Measurements from ENCODE around the gene E4F1. TPM values are rescaled to one million over a fixed set of nuclear protein-coding genes. Genes with fewer than 3 reads are reported as not detected.

E4F1 gene
- total RNA-seq, 1 experiment from 2014 or later: 49.0 TPM

GRCh38 chr16:2194852-2195321 is 28.5 kb upstream of the E4F1 start:
- ChIA-PET POLR2A (ENCODE audit: unreplicated experiment) (no interaction called here), CTCF (interaction anchor here (0.5 to 1.4 kb wide), 6 partner anchors 31 to 72 kb away, joined by 3 to 18 read pairs (median 3); partner anchors contain the start of gene ECI1)
- Histone ChIP-seq H3K27me3 (ENCODE audit: low read length) (no peaks in the 10 kb centered on the region), H3K9me3 (ENCODE audit: low read length) (no peaks in the 10 kb centered on the region), H3K4me1 (ENCODE audit: insufficient read depth, low read length) (peaks cover 12% of the 10 kb centered on the region; the same call in 1 of the 2 replicates), H3K79me2 (ENCODE audit: low read length) (no peaks in the 10 kb centered on the region), H3K4me2 (ENCODE audit: low read length) (peak overlapping the region; percentile 79), H3K27ac (ENCODE audit: low read length) (no peak overlapping the region), H3K9me2 (replicated peaks; ENCODE audit: low read length) (no peaks in the 10 kb centered on the region), H3K36me3 (ENCODE audit: low read depth, low read length) (no peaks in the 10 kb centered on the region), H4K20me1 (ENCODE audit: low read length) (no peaks in the 10 kb centered on the region), H3K4me3 (ENCODE audit: low read length) (peak overlapping the region; percentile 59; the same call in 1 of the 2 replicates), H3K9ac (ENCODE audit: low read length) (no peak overlapping the region), H3F3A (ENCODE audit: low read length, unreplicated experiment) (no peaks in the 10 kb centered on the region), H2AFZ (ENCODE audit: low read length) (peak overlapping the region; percentile 32; the same call in 1 of the 2 replicates)
- ATAC-seq: peak; percentile 81
- DNase-seq: peak; percentile 64
- BruUV-seq (replicated peaks): no TSS peak
- TF ChIP-seq EZH2phosphoT487 (IDR thresholded peaks at IDR 0.05; ENCODE audit: borderline replicate concordance, low read length) (no peak), CTCF (conservative IDR thresholded peaks at IDR 0.05; ENCODE audit: low read depth, low read length) (peak; percentile 57)
- intact Hi-C loops (cut with micrococcal nuclease): no loop called here

DNA sequence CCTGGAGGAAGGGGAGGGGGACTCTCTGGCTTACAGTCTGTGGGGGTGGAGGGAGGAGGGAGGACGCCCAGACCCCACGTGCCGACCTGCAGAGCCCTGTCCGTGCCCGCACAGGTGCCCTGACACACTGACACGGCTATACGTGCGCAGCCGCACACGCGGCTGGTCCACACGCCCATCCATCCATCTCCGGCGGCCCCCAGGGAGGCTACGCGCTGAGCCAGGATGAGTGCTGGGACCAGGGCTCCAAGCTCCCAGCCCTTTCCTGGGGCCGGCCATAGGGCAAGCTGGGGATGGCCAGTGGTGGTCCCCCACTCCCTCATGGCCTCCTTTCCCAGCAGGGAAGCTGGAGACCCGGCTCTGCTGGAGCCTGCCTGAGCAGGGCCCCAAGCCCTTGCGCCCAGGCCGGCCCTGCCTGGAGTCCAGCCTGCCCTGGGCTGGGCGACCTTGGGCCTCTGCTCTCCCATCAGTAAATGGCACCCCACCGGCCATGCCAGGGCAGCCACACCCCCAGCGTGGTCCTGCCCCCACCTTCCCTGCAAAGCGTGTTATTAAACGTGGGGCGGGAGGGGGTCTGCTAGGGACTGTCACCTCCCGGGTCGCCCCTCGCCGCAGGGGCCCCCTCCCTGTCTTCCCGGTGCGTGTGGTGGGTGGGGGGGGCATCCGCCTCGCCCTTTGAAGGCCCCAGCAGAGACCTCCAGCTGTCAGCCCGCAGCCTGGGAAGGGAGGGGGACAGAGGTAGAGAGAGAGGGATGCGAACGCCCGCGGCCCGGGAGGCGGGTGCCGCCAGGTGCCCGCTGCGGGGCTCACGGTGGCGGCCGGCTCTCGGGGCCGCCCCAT is 27.8 kb upstream of the E4F1 start:
- CTCF ChIA-PET: interaction anchor here (0.7 to 1.4 kb wide), 4 partner anchors 11 to 55 kb away, joined by 3 to 18 read pairs (median 4); partner anchors contain the start of gene ECI1
- Histone ChIP-seq H3K36me3 (ENCODE audit: low read depth, low read length) (no peaks in the 10 kb centered on the region), H4K20me1 (ENCODE audit: low read length) (no peaks in the 10 kb centered on the region), H3K9ac (ENCODE audit: low read length) (no peak overlapping the region), H3K27ac (ENCODE audit: low read length) (no peak overlapping the region), H2AFZ (ENCODE audit: low read length) (peak overlapping the region; percentile 34; the same call in 1 of the 2 replicates), H3K9me3 (ENCODE audit: low read length) (no peaks in the 10 kb centered on the region), H3K9me2 (replicated peaks; ENCODE audit: low read length) (no peaks in the 10 kb centered on the region), H3K4me3 (ENCODE audit: low read length) (peak overlapping the region; percentile 59), H3K79me2 (ENCODE audit: low read length) (no peaks in the 10 kb centered on the region), H3K27me3 (ENCODE audit: low read length) (no peaks in the 10 kb centered on the region), H3F3A (ENCODE audit: low read length, unreplicated experiment) (no peaks in the 10 kb centered on the region), H3K4me1 (ENCODE audit: insufficient read depth, low read length) (peaks cover 12% of the 10 kb centered on the region; the same call in 1 of the 2 replicates), H3K4me2 (ENCODE audit: low read length) (peak overlapping the region; percentile 79)
- intact Hi-C loops (cut with micrococcal nuclease): no loop called here
- BruUV-seq (replicated peaks): no TSS peak
- DNase-seq (no peak), ATAC-seq (peak; percentile 29)
- POLR2A ChIA-PET (ENCODE audit: unreplicated experiment): no interaction called here
- no peak for TF ChIP-seq EZH2 (IDR thresholded peaks at IDR 0.05; ENCODE audit: low read length, unreplicated experiment)

GRCh38 chr16:2196162-2196980 is 27.0 kb upstream of the E4F1 start, which contains the start of gene CASKIN1:
TSS of gene CASKIN1 (minus strand) at chr16:2196605. CDS start at chr16:2196432, 173 bp downstream.
- Histone ChIP-seq H2AFZ (ENCODE audit: low read length) (peak within 1 kb of the TSS; percentile 34; the same call in 1 of the 2 replicates), H3K79me2 (ENCODE audit: low read length) (no peaks in the 10 kb centered on the region), H3K36me3 (ENCODE audit: low read depth, low read length) (no peaks in the 10 kb centered on the region), H3K27ac (ENCODE audit: low read length) (no peak within 1 kb of the TSS), H4K20me1 (ENCODE audit: low read length) (no peaks in the 10 kb centered on the region), H3F3A (ENCODE audit: low read length, unreplicated experiment) (no peaks in the 10 kb centered on the region), H3K9me2 (replicated peaks; ENCODE audit: low read length) (no peaks in the 10 kb centered on the region), H3K4me3 (ENCODE audit: low read length) (peak within 1 kb of the TSS; percentile 59), H3K9ac (ENCODE audit: low read length) (no peak within 1 kb of the TSS), H3K27me3 (ENCODE audit: low read length) (no peaks in the 10 kb centered on the region), H3K9me3 (ENCODE audit: low read length) (no peaks in the 10 kb centered on the region), H3K4me1 (ENCODE audit: insufficient read depth, low read length) (peaks cover 12% of the 10 kb centered on the region; the same call in 1 of the 2 replicates), H3K4me2 (ENCODE audit: low read length) (peak within 1 kb of the TSS; percentile 79)
- ChIA-PET POLR2A (ENCODE audit: unreplicated experiment) (no interaction called here), CTCF (interaction anchor here (0.7 kb wide), 1 partner anchor 10 kb away, joined by 4 read pairs; no protein-coding TSS in a partner anchor)
- intact Hi-C loops (cut with micrococcal nuclease): no loop called here
- ATAC-seq (peak; percentile 37), DNase-seq (peak; percentile 14)
- no peak for TF ChIP-seq CTCF (conservative IDR thresholded peaks at IDR 0.05; ENCODE audit: low read depth, low read length)
- TF ChIP-seq EZH2 (IDR thresholded peaks at IDR 0.05; ENCODE audit: low read length, unreplicated experiment): no peak
- TF ChIP-seq EZH2phosphoT487 (IDR thresholded peaks at IDR 0.05; ENCODE audit: borderline replicate concordance, low read length): no peak
- BruUV-seq (replicated peaks): no TSS peak
